ENCODE measurements around the gene RHOXF2. TPM values are rescaled to one million over a fixed set of nuclear protein-coding genes. Genes with fewer than 3 reads are reported as not detected.
"Not testable (repeated sequence)": the region's sequence is repeated elsewhere in the genome, so short reads cannot be mapped to it uniquely, and the experiment has no call there.

Gene RHOXF2
- total RNA-seq, 4 donors from 2014 or later: not detected

DNA sequence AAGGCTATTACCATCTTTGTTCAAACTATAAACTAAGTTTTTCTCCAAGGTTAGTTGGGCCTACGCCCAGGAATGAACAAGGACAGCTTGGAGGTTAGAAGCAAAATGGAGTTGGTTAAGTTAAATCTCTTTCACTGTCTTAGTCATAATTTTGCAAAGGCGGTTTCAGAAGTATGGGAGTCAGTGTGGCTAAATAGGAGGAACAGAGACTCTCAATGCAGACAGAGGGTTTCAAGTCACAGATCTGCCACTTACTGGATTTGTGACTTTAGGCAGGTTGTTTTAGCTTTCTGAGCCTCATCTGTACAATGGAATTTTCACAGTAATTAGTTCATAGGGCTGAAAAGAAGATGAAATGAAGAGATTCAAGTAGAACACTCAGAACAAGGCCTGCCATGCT lies 35.3 kb downstream of the RHOXF2 start:
- not testable (repeated sequence) for DNase-seq (ENCODE audit: low spot score in 2 of 2); H3K36me3 ChIP-seq; H3K4me3 ChIP-seq; H3K27me3 ChIP-seq; H3K4me1 ChIP-seq; H3K27ac ChIP-seq; H3K9me3 ChIP-seq
- WGBS: no CpG with 5 or more reads among the region's 2 CpGs

DNA sequence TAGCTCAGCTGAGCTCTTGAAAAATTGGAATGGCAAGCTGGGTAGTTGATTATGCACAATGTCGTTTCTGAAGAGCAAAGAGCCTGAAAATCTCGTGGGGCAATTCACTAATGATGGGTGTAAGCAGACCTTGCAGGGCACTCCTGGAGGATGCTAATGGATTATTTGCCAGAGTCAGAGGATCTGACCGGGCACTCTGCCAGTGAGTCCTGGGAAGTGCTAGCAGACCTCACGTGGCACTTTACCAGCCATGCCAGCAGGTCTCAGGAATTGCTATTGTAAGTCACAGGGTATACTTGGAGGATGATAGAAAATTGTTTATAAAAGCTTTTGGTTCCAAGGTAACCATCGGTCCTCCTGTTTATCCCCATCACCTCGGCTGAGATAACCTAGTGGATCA lies 37.4 kb downstream of the RHOXF2 start:
- WGBS: no CpG with 5 or more reads among the region's 6 CpGs
- not testable (repeated sequence) for H3K4me3 ChIP-seq; H3K27ac ChIP-seq; DNase-seq (ENCODE audit: low spot score in 2 of 2); H3K9me3 ChIP-seq; H3K36me3 ChIP-seq; H3K4me1 ChIP-seq; H3K27me3 ChIP-seq

DNA sequence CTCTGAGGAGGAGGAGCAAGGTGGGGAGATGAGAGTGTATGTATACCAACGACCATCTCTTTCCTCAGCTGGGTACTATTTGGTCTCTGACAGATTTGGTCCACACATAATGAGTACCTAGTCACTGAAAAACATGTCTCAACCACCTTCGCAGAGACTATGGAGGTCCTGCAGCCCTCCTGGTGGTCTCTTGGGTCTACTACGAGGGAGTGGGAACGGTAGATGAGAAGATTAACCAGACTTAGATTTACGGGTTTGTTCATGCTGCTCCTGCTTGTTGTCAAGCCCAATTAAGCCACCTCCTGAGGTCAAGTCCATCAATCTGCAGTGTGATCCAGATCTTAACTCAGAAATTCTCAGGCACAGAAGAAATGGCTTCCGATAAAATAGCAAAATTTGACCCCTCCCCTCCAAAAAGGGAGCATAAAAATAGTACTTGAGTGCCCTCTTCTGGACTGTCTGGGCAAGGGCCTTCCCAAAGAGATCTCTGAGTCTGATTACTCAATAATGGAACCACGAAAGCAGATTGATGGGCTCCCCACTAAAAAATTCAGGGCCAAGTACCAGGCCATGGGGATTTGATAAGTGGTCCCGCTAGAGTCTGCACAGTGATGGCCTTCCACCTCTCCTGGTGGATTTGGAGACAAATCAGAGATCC lies 38.3 kb downstream of the RHOXF2 start:
- not testable (repeated sequence) for H3K4me1 ChIP-seq; H3K27ac ChIP-seq; H3K4me3 ChIP-seq; H3K36me3 ChIP-seq; H3K27me3 ChIP-seq; H3K9me3 ChIP-seq; DNase-seq (ENCODE audit: low spot score in 2 of 2)
- no CpG with 5 or more reads among the region's 8 CpGs for WGBS

DNA sequence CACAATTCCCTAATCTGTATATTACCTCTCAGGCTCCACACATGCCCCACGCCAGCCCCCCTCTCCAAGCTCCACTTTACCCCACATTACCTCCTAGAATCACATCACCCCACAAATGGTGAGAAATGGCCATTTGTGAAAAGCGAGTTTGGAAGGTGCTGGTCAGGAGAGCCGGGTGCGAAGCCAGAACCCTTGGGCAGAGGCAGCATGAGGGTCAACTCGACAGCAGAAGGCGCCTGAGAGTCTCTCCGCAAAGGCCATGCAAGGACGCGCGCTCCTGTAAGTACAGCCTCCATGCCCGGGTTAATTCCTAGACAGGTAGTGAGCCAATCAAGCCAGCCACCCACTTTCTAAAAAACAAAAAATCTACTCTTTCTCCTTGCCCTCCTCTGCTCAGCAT lies 42.4 kb downstream of the RHOXF2 start:
- no peaks in the 10 kb centered on the region for H3K9me3 ChIP-seq
- no peak overlapping the region for H3K4me3 ChIP-seq
- WGBS: 88% methylated on average over 11 of the region's 11 CpGs
- no peaks in the 10 kb centered on the region for H3K4me1 ChIP-seq
- H3K36me3 ChIP-seq: no peaks in the 10 kb centered on the region
- no peak overlapping the region for H3K27ac ChIP-seq
- no peak for DNase-seq (ENCODE audit: low spot score in 2 of 2)
- H3K27me3 ChIP-seq: no peaks in the 10 kb centered on the region
- no peak for TF ChIP-seq EP300 (IDR thresholded peaks at IDR 0.05)
- TF ChIP-seq POLR2AphosphoS5 (IDR thresholded peaks at IDR 0.05): no peak
- no peak for TF ChIP-seq POLR2A (IDR thresholded peaks at IDR 0.05)

DNA sequence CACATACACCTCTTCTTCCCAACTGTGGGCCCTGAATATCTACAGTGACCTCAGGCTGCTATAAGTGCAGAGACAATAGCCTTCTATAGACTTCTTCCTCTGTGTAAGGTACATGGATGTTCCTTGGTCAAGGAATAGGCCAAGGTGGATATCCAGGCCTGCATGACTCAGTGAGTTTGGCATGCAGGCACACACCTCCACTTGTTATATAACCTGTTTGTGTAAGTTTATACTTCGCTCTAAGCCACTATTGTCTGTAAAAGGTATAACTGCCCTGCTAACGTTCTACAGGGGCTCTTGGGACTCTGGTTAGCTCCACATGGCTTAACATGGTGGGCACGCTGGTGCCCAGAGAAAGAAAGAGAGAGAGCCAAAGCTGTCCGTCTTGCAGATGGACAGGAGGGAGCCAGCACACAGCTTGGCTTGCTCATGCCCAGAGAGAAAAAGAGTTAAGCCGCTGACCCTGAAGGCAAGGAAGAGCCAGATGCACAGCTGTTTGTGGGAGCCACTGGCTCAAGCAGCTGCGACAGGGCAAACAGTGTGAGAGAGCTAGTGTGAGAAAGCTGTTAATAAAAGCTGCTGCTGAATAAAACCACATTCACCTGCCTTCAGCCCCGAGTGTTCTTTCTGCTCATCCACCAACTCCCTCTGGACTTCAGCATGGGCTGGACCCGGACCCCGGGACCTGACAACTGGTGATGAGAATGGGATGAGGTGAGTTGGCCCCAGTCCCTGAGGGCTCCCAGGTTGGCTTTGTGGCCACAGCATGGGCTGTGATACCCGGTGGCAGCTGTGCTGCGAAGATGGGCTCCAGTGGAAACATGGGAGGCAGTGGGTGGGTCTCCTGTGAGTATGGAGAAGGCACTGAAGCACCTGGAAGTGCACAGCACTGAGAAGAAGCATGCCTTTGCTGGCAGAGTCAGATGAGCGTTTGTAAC lies 47.7 kb downstream of the RHOXF2 start:
- no peak overlapping the region for H3K4me3 ChIP-seq
- no peaks in the 10 kb centered on the region for H3K36me3 ChIP-seq
- H3K27me3 ChIP-seq: no peaks in the 10 kb centered on the region
- no peaks in the 10 kb centered on the region for H3K4me1 ChIP-seq
- no peak overlapping the region for H3K27ac ChIP-seq
- TF ChIP-seq POLR2AphosphoS5 (IDR thresholded peaks at IDR 0.05) (no peak), EP300 (IDR thresholded peaks at IDR 0.05) (no peak), POLR2A (IDR thresholded peaks at IDR 0.05) (no peak)
- TF ChIP-seq, protein P1, sequence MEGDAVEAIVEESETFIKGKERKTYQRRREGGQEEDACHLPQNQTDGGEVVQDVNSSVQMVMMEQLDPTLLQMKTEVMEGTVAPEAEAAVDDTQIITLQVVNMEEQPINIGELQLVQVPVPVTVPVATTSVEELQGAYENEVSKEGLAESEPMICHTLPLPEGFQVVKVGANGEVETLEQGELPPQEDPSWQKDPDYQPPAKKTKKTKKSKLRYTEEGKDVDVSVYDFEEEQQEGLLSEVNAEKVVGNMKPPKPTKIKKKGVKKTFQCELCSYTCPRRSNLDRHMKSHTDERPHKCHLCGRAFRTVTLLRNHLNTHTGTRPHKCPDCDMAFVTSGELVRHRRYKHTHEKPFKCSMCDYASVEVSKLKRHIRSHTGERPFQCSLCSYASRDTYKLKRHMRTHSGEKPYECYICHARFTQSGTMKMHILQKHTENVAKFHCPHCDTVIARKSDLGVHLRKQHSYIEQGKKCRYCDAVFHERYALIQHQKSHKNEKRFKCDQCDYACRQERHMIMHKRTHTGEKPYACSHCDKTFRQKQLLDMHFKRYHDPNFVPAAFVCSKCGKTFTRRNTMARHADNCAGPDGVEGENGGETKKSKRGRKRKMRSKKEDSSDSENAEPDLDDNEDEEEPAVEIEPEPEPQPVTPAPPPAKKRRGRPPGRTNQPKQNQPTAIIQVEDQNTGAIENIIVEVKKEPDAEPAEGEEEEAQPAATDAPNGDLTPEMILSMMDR (IDR thresholded peaks at IDR 0.05): no peak
- 82% methylated on average over 10 of the region's 12 CpGs for WGBS
- no peak for DNase-seq (ENCODE audit: low spot score in 2 of 2)
- H3K9me3 ChIP-seq: no peaks in the 10 kb centered on the region

DNA sequence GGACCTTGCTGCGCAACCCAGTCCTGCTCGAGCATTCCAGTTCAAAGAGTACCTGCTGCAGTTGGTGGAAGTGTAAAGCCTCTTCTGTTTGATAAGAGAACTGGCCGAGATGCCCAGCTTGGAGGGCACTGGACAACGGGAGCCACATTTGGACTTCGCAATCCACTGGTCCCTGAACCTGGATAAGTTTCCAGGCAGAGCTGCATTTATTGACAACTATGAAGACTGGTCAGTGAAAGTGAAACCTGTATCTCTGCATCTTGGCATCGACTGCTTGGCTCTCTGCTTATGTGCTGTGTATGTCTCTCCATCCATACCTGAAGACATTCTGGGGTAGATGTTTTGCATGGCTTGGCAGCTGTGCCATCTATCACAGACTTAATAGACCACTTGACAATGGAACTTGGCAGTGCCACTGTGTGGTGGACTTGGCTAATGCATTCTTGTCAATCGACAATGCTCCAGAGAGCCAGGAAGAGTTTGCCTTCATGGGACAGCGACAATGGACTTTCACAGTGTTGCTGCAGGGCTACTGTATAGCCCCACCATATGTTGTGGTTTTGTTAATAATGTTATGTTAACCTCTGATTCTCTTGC lies 48.7 kb downstream of the RHOXF2 start:
- Histone ChIP-seq H3K27ac (no peak overlapping the region), H3K27me3 (no peaks in the 10 kb centered on the region), H3K36me3 (no peaks in the 10 kb centered on the region), H3K4me3 (no peak overlapping the region), H3K9me3 (no peaks in the 10 kb centered on the region), H3K4me1 (no peaks in the 10 kb centered on the region)
- TF ChIP-seq POLR2AphosphoS5 (IDR thresholded peaks at IDR 0.05) (no peak), POLR2A (IDR thresholded peaks at IDR 0.05) (no peak), EP300 (IDR thresholded peaks at IDR 0.05) (no peak)
- TF ChIP-seq, protein P1 (IDR thresholded peaks at IDR 0.05): no peak
- WGBS: 79% methylated on average over 7 of the region's 8 CpGs
- no peak for DNase-seq (ENCODE audit: low spot score in 2 of 2)
